Endothelial cell (in vitro differentiated cells): ENCODE measurements around the gene TTC9C. TPM values are rescaled to one million over a fixed set of nuclear protein-coding genes. Genes with fewer than 3 reads are reported as not detected.

Source experiments
- DNase-seq: peaks from one replicate; pipeline ENCODE4 v3.0.0; 2021; ENCODE audit warnings: low spot score
- H3K27ac Mint-ChIP-seq: one replicate; pipeline ENCODE4 v1.8.0; 2021; ENCODE audit warnings: mixed read lengths, inconsistent platforms; ENCODE audit not compliant: unreplicated experiment
- H3K27me3 Mint-ChIP-seq: one replicate; pipeline ENCODE4 v1.8.0; 2021; ENCODE audit warnings: mild to moderate bottlenecking, moderate library complexity, mixed read lengths, inconsistent platforms; ENCODE audit not compliant: unreplicated experiment
- H3K36me3 Mint-ChIP-seq: one replicate; pipeline ENCODE4 v1.8.0; 2021; ENCODE audit warnings: mild to moderate bottlenecking, low read depth, mixed read lengths, inconsistent platforms; ENCODE audit not compliant: unreplicated experiment
- H3K4me1 Mint-ChIP-seq: one replicate; pipeline ENCODE4 v1.8.0; 2021; ENCODE audit warnings: mild to moderate bottlenecking, mixed read lengths, inconsistent platforms; ENCODE audit not compliant: unreplicated experiment
- H3K4me3 Mint-ChIP-seq: one replicate; pipeline ENCODE4 v1.8.0; 2021; ENCODE audit warnings: mild to moderate bottlenecking, mixed read lengths, inconsistent platforms; ENCODE audit not compliant: unreplicated experiment
- H3K9me3 Mint-ChIP-seq: one replicate; pipeline ENCODE4 v1.8.0; 2021; ENCODE audit warnings: mixed read lengths, inconsistent platforms; ENCODE audit not compliant: unreplicated experiment
- CTCF ChIP-seq: fragments of 200-600 bp; sonication (generic); IDR thresholded peaks from one replicate; pipeline ENCODE4 v1.5.0; 2021; ENCODE audit warnings: antibody characterized with exemption; ENCODE audit not compliant: unreplicated experiment
- total RNA-seq: library from RNA; stranded (reverse); fragmentation: NEBNext Ultra II Directional; extraction: Animal tissue kit (Norgen Biotek cat#: 25700); gene quantifications from one replicate; pipeline ENCODE4 v1.2.1, GENCODE V29; 2021; ENCODE audit not compliant: unreplicated experiment

Gene TTC9C
- total RNA-seq, 1 donor from 2014 or later = 38.1 TPM

- no peak for TF ChIP-seq CTCF
- no peak for DNase-seq
- Mint-ChIP-seq H3K4me3 (peak overlapping the region; percentile 21), H3K36me3 (peaks cover 26% of the 10 kb centered on the region), H3K4me1 (no peaks in the 10 kb centered on the region), H3K27ac (no peak overlapping the region), H3K9me3 (no peaks in the 10 kb centered on the region), H3K27me3 (peaks cover 3% of the 10 kb centered on the region)
These were observed 50.2 kb downstream of the TTC9C start for GRCh38 chr11:62778441-62778840.

- Mint-ChIP-seq H3K36me3 (peaks cover 8% of the 10 kb centered on the region), H3K27ac (peak overlapping the region; percentile 31), H3K4me1 (peaks cover 4% of the 10 kb centered on the region), H3K27me3 (peaks cover 3% of the 10 kb centered on the region), H3K9me3 (no peaks in the 10 kb centered on the region), H3K4me3 (peak overlapping the region; percentile 68)
- no peak for TF ChIP-seq CTCF
- no peak for DNase-seq
These were observed 54.5 kb downstream of the TTC9C start for GRCh38 chr11:62782753-62783152.

- H3K27ac Mint-ChIP-seq = peak overlapping the region; percentile 24
These were observed 58.2 kb downstream of the TTC9C start for GRCh38 chr11:62786318-62787004.

GRCh38 chr11:62787005-62787759 lies 58.9 kb downstream of the TTC9C start, which contains the start of gene TMEM179B:
TSS of gene TMEM179B (plus strand) at chr11:62787402. CDS start at chr11:62787432, 30 bp downstream.
- peak within 1 kb of the TSS; percentile 89 for H3K27ac Mint-ChIP-seq
- peaks cover 24% of the 10 kb centered on the region for H3K36me3 Mint-ChIP-seq
- peak within 1 kb of the TSS; percentile 93 for H3K4me3 Mint-ChIP-seq

More at GRCh38 chr11:62786318-62787004, 58.2 kb downstream of the TTC9C start:
- Mint-ChIP-seq H3K36me3 (peaks cover 24% of the 10 kb centered on the region), H3K4me1 (peaks cover 16% of the 10 kb centered on the region), H3K4me3 (peak overlapping the region; percentile 83), H3K27me3 (peaks cover 5% of the 10 kb centered on the region), H3K9me3 (no peaks in the 10 kb centered on the region)
- peak; percentile 95 for DNase-seq
- TF ChIP-seq CTCF = peak; percentile 99

More at GRCh38 chr11:62787005-62787759, 58.9 kb downstream of the TTC9C start, which contains the start of gene TMEM179B:
- peaks cover 8% of the 10 kb centered on the region for H3K27me3 Mint-ChIP-seq
- TF ChIP-seq CTCF = peak; percentile 9
- peaks cover 20% of the 10 kb centered on the region for H3K4me1 Mint-ChIP-seq
- H3K9me3 Mint-ChIP-seq = no peaks in the 10 kb centered on the region
- peak; percentile 91 for DNase-seq

Other genes with a start within 250 kb of the TTC9C start
- gene AHNAK, start 181.7 kb upstream of the TTC9C start, total RNA-seq = 136 TPM
- 1,951 TPM for gene EEF1G, start 154.6 kb upstream of the TTC9C start, total RNA-seq
- 21.2 TPM for gene TUT1, start 137.0 kb upstream of the TTC9C start, total RNA-seq
- gene MTA2, start 126.6 kb upstream of the TTC9C start, total RNA-seq = 157 TPM
- 98.6 TPM for gene EML3, start 115.7 kb upstream of the TTC9C start, total RNA-seq
- 2.1 TPM for gene ROM1, start 115.2 kb upstream of the TTC9C start, total RNA-seq
- gene B3GAT3, start 106.5 kb upstream of the TTC9C start, total RNA-seq = 32.8 TPM
- 383 TPM for gene GANAB, start 81.9 kb upstream of the TTC9C start, total RNA-seq
- 24.8 TPM for gene INTS5, start 75.2 kb upstream of the TTC9C start, total RNA-seq
- gene C11orf98, start 63.3 kb upstream of the TTC9C start, total RNA-seq = 60.1 TPM
- gene CSKMT, start 63.2 kb upstream of the TTC9C start, total RNA-seq = 8.7 TPM
- 4.7 TPM for gene UQCC3, start 56.8 kb upstream of the TTC9C start, total RNA-seq
- 11.2 TPM for gene LBHD1, start 56.2 kb upstream of the TTC9C start, total RNA-seq
- 137 TPM for gene UBXN1, start 49.4 kb upstream of the TTC9C start, total RNA-seq
- 0.44 TPM for gene LRRN4CL, start 39.0 kb upstream of the TTC9C start, total RNA-seq
- 53.6 TPM for gene BSCL2, start 21.1 kb upstream of the TTC9C start, total RNA-seq
- 1.1 TPM for gene GNG3, start 20.8 kb upstream of the TTC9C start, total RNA-seq
- gene HNRNPUL2, start 1.0 kb upstream of the TTC9C start, total RNA-seq = 43.6 TPM
- 12.7 TPM for gene ZBTB3, start 25.7 kb downstream of the TTC9C start, total RNA-seq
- gene POLR2G, start 33.1 kb downstream of the TTC9C start, total RNA-seq = 93.6 TPM
- gene TAF6L, start 42.9 kb downstream of the TTC9C start, total RNA-seq = 31.0 TPM
- 26.7 TPM for gene TMEM179B, start 58.9 kb downstream of the TTC9C start, total RNA-seq
- 13.9 TPM for gene TMEM223, start 63.5 kb downstream of the TTC9C start, total RNA-seq
- gene NXF1, start 77.0 kb downstream of the TTC9C start, total RNA-seq = 50.8 TPM
- gene STX5, start 103.6 kb downstream of the TTC9C start, total RNA-seq = 37.9 TPM
- not detected for gene TEX54, start 104.4 kb downstream of the TTC9C start, total RNA-seq
- gene WDR74, start 111.1 kb downstream of the TTC9C start, total RNA-seq = 42.2 TPM
- 147 TPM for gene SLC3A2, start 152.4 kb downstream of the TTC9C start, total RNA-seq
- gene CHRM1, start 192.9 kb downstream of the TTC9C start, total RNA-seq = not detected